SK-N-SH (cell line): ENCODE results near the gene PDE10A. TPM values are rescaled to one million over a fixed set of nuclear protein-coding genes. Genes with fewer than 3 reads are reported as not detected.

ENCODE experiments used
- CTCF ChIA-PET: fragments of 300-600, 350-600 bp; formaldehyde crosslinking; extraction: SDS; loops from one replicate; lab custom pipeline; 2021; lab: Yijun Ruan, JAX
- POLR2A ChIA-PET: fragments of 350-600 bp; sonication (Branson Sonifier 250); formaldehyde crosslinking; extraction: SDS; loops from one replicate; lab custom pipeline; 2020; ENCODE audit warnings: antibody characterized with exemption, inconsistent platforms; lab: Yijun Ruan, JAX
- DNase-seq: peaks from one replicate; pipeline ENCODE4 v3.0.0; 2012
- H2AFZ ChIP-seq: fragments of 200-600 bp; sonication (generic); 2 replicates; pipeline ENCODE4 v1.8.1; 2016; ENCODE audit warnings: antibody characterized with exemption, mild to moderate bottlenecking, low read depth
- H3F3A ChIP-seq: fragments of 200-600 bp; sonication (generic); replicated peaks from 2 replicates; pipeline ENCODE3; 2016; ENCODE audit warnings: antibody characterized with exemption, mild to moderate bottlenecking; ENCODE audit not compliant: insufficient read depth
- H3K27ac ChIP-seq, 2 experiments: fragments of 200-500 bp in 1 of 2; fragments of 200-600 bp in 1 of 2; sonication (Bioruptor generic) in 1 of 2; sonication (generic), shearing (Covaris generic) in 1 of 2; 2 replicates each; pipeline versions ENCODE4 v1.5.1 to v1.6.1; 2014 to 2016; ENCODE audit warnings: low read depth in 2 of 2, inconsistent platforms in 1 of 2, low read length in 1 of 2, mild to moderate bottlenecking in 1 of 2, mixed read lengths in 1 of 2
- H3K27me3 ChIP-seq: fragments of 200-600 bp; sonication (generic), shearing (Covaris generic); 2 replicates; pipeline ENCODE4 v1.6.1; 2016; ENCODE audit warnings: mixed run types; ENCODE audit not compliant: insufficient read depth
- H3K36me3 ChIP-seq, 2 experiments: fragments of 200-500 bp in 1 of 2; fragments of 200-600 bp in 1 of 2; sonication (Bioruptor generic) in 1 of 2; sonication (generic) in 1 of 2; replicated peaks in 1 of 2; 2 replicates each; pipeline versions ENCODE3 to v1.5.1; 2014 to 2016; ENCODE audit warnings: low read length in 1 of 2, mild to moderate bottlenecking in 1 of 2; ENCODE audit not compliant: insufficient read depth in 2 of 2, control insufficient read depth in 1 of 2
- H3K4me1 ChIP-seq, 2 experiments: fragments of 200-500 bp in 1 of 2; fragments of 200-600 bp in 1 of 2; sonication (Bioruptor generic) in 1 of 2; sonication (generic), shearing (Covaris generic) in 1 of 2; 2 replicates each; pipeline versions ENCODE4 v1.5.1 to v1.6.1; 2014 to 2016; ENCODE audit warnings: low read depth in 1 of 2, low read length in 1 of 2, mixed run types in 1 of 2; ENCODE audit not compliant: insufficient read depth in 2 of 2, control insufficient read depth in 1 of 2
- H3K4me2 ChIP-seq: fragments of 200-600 bp; sonication (generic), shearing (Covaris generic); 2 replicates; pipeline ENCODE4 v1.6.1; 2017; ENCODE audit warnings: mixed run types
- H3K4me3 ChIP-seq, 2 experiments: fragments of 200-500 bp in 1 of 2; fragments of 200-600 bp in 1 of 2; sonication (Bioruptor generic) in 1 of 2; sonication (generic), shearing (Covaris generic) in 1 of 2; 2 replicates each; pipeline versions ENCODE4 v1.5.1 to v1.8.1; 2014 to 2016; ENCODE audit warnings: low read depth in 2 of 2, inconsistent platforms in 1 of 2, low read length in 1 of 2, mild to moderate bottlenecking in 1 of 2, mixed read lengths in 1 of 2, moderate library complexity in 1 of 2
- H3K79me2 ChIP-seq: fragments of 200-600 bp; sonication (generic); 2 replicates; pipeline ENCODE4 v1.8.1; 2017; ENCODE audit warnings: mild to moderate bottlenecking; ENCODE audit not compliant: insufficient read depth
- H3K9ac ChIP-seq: fragments of 200-600 bp; sonication (generic); 2 replicates; pipeline ENCODE4 v1.6.1; 2017; ENCODE audit warnings: mixed run types
- H3K9me2 ChIP-seq: fragments of 200-600 bp; sonication (generic); 2 replicates; pipeline ENCODE4 v1.6.1; 2017; ENCODE audit warnings: mixed run types
- H3K9me3 ChIP-seq: fragments of 200-600 bp; sonication (generic); 2 replicates; pipeline ENCODE4 v1.6.1; 2017; ENCODE audit warnings: mixed run types, mild to moderate bottlenecking, moderate library complexity
- H4K20me1 ChIP-seq: fragments of 200-600 bp; sonication (generic); 2 replicates; pipeline ENCODE4 v1.6.1; 2017; ENCODE audit warnings: mild to moderate bottlenecking, mixed run types; ENCODE audit not compliant: insufficient read depth
- ELF1 ChIP-seq: IDR thresholded peaks from 2 replicates; pipeline ENCODE4 v1.4.0; 2012
- EZH2phosphoT487 ChIP-seq: fragments of 200-600 bp; sonication (generic); IDR thresholded peaks from 2 replicates; pipeline ENCODE4 v1.6.1; 2017; ENCODE audit warnings: low read depth, mixed run types, mild to moderate bottlenecking, antibody characterized with exemption, moderate library complexity, borderline replicate concordance
- FOSL2 ChIP-seq: IDR thresholded peaks from 2 replicates; pipeline ENCODE4 v1.4.0; 2012; ENCODE audit warnings: low read depth, mild to moderate bottlenecking, moderate library complexity, borderline replicate concordance
- FOXJ3 ChIP-seq: sonication (generic); formaldehyde crosslinking; IDR thresholded peaks from 2 replicates; pipeline ENCODE4 v1.5.1; 2020; ENCODE audit warnings: mild to moderate bottlenecking, missing genetic modification reagents
- FOXM1 ChIP-seq: IDR thresholded peaks from 2 replicates; pipeline ENCODE4 v1.4.0; 2012; ENCODE audit warnings: low read depth, mild to moderate bottlenecking
- GABPA ChIP-seq: IDR thresholded peaks from 2 replicates; pipeline ENCODE4 v1.4.0; 2012; ENCODE audit warnings: low read depth, mild to moderate bottlenecking
- GATA2 ChIP-seq: sonication (generic); formaldehyde crosslinking; IDR thresholded peaks from 2 replicates; pipeline ENCODE4 v1.5.0; 2020; ENCODE audit warnings: mild to moderate bottlenecking, missing genetic modification reagents
- IRF3 ChIP-seq: fragments of 150-350 bp; IDR thresholded peaks from 2 replicates; pipeline ENCODE4 v1.6.1; 2016; ENCODE audit warnings: mild to moderate bottlenecking, low read depth, low read length
- JUND ChIP-seq: IDR thresholded peaks from 2 replicates; pipeline ENCODE4 v1.4.0; 2012
- MAX ChIP-seq: IDR thresholded peaks from 2 replicates; pipeline ENCODE4 v1.4.0; 2012; ENCODE audit warnings: low read depth
- MEF2A ChIP-seq: IDR thresholded peaks from 2 replicates; pipeline ENCODE4 v1.4.0; 2012; ENCODE audit warnings: low read depth, borderline replicate concordance
- MXI1 ChIP-seq: IDR thresholded peaks from 2 replicates; pipeline ENCODE4 v1.6.1; 2012; ENCODE audit warnings: mild to moderate bottlenecking, low read depth, low read length, improper control_type of control experiment
- NFIC ChIP-seq: IDR thresholded peaks from 2 replicates; pipeline ENCODE4 v1.4.0; 2012; ENCODE audit warnings: borderline replicate concordance
- NRF1 ChIP-seq: IDR thresholded peaks from 2 replicates; pipeline ENCODE4 v1.6.1; 2012; ENCODE audit warnings: low read depth, mild to moderate bottlenecking, low read length
- PBX3 ChIP-seq: IDR thresholded peaks from 2 replicates; pipeline ENCODE4; 2012
- POLR2AphosphoS5 ChIP-seq: IDR thresholded peaks from 2 replicates; pipeline ENCODE4 v1.6.1; 2012; ENCODE audit warnings: low read depth, low read length
- SMC3 ChIP-seq: IDR thresholded peaks from 2 replicates; pipeline ENCODE4 v1.6.1; 2012; ENCODE audit warnings: low read depth, low read length, improper control_type of control experiment
- USF1 ChIP-seq: IDR thresholded peaks from 2 replicates; pipeline ENCODE4 v1.4.0; 2012; ENCODE audit warnings: low read depth, borderline replicate concordance
- YY1 ChIP-seq: IDR thresholded peaks from 2 replicates; pipeline ENCODE4 v1.4.0; 2012; ENCODE audit warnings: low read depth, mild to moderate bottlenecking
- ZBTB33 ChIP-seq: IDR thresholded peaks from 2 replicates; pipeline ENCODE4 v1.4.0; 2012; ENCODE audit warnings: low read depth, borderline replicate concordance
- WGBS: methylation state at CpG from one replicate; pipeline ENCODE4 v1.1.6; 2017; ENCODE audit warnings: low lambda C conversion rate; 5-methylcytosine and 5-hydroxymethylcytosine counted together
- polyA plus RNA-seq, 3 experiments: library from polyadenylated mRNA; depleted of rRNA; stranded (reverse); fragments of >200 nt; gene quantifications; 2 replicates each; pipeline ENCODE4 v1.2.3, GENCODE V29; 2012

The PDE10A gene
- polyA plus RNA-seq, 1 of the 3 experiments (the other 2 are of a cell fraction), result 0.43 TPM

GRCh38 chr6:165451838-165452237 lies 211.2 kb downstream of the PDE10A start (continued):
- TF ChIP-seq IRF3 (no peak), FOXJ3 (CRISPR knock-in tag) (no peak), POLR2AphosphoS5 (no peak)

- H3K79me2 ChIP-seq, result no peaks in the 10 kb centered on the region
- no peaks in the 10 kb centered on the region for H3K9me2 ChIP-seq
- H3K27me3 ChIP-seq, result no peaks in the 10 kb centered on the region
- H3K4me2 ChIP-seq, result no peak overlapping the region
- ChIA-PET POLR2A (no interaction called here), CTCF (interaction anchor here (2.2 to 2.7 kb wide), 2 partner anchors 8 to 403 kb away, joined by 12 to 21 read pairs; no protein-coding TSS in a partner anchor)
- H3K4me3 ChIP-seq, result no peak overlapping the region
- TF ChIP-seq MAX, result no peak
- H3K9me3 ChIP-seq, result no peaks in the 10 kb centered on the region; the same call in 1 of the 2 replicates
- H3F3A ChIP-seq, result no peaks in the 10 kb centered on the region
- H3K4me1 ChIP-seq, result no peaks in the 10 kb centered on the region
- H3K36me3 ChIP-seq, result no peaks in the 10 kb centered on the region
- no peak overlapping the region for H2AFZ ChIP-seq
- H4K20me1 ChIP-seq, result no peaks in the 10 kb centered on the region
- no peak overlapping the region for H3K27ac ChIP-seq
- no peak for DNase-seq
- 89% methylated on average over 4 of the region's 4 CpGs for WGBS
- no peak overlapping the region for H3K9ac ChIP-seq
Observed at GRCh38 chr6:165448210-165448609, 214.8 kb downstream of the PDE10A start.

- 73% methylated on average over 10 of the region's 10 CpGs for WGBS
- CTCF ChIA-PET, result interaction anchor here (2.7 kb wide), 1 partner anchor 404 kb away, joined by 12 read pairs; no protein-coding TSS in a partner anchor
- TF ChIP-seq GABPA, result no peak
- TF ChIP-seq ELF1, result no peak
- TF ChIP-seq ZBTB33, result no peak
- TF ChIP-seq PBX3, result no peak
- TF ChIP-seq YY1, result no peak
- TF ChIP-seq IRF3, result no peak
- no peak for TF ChIP-seq FOSL2
- no peak for TF ChIP-seq FOXM1
- TF ChIP-seq EZH2phosphoT487, result no peak
- no peak for TF ChIP-seq JUND
- TF ChIP-seq USF1, result no peak
- TF ChIP-seq NFIC, result no peak
- TF ChIP-seq MEF2A, result no peak
- TF ChIP-seq POLR2AphosphoS5, result no peak
- TF ChIP-seq MXI1, result no peak
- no peak for TF ChIP-seq GATA2
- TF ChIP-seq SMC3, result no peak
- no peak for TF ChIP-seq MAX
- TF ChIP-seq NRF1, result no peak
Observed at GRCh38 chr6:165447141-165447540, 215.9 kb downstream of the PDE10A start.

More at GRCh38 chr6:165447141-165447540, 215.9 kb downstream of the PDE10A start:
- no peaks in the 10 kb centered on the region for H4K20me1 ChIP-seq
- H3K4me2 ChIP-seq, result no peak overlapping the region
- no peak overlapping the region for H3K27ac ChIP-seq
- H3K9me2 ChIP-seq, result no peaks in the 10 kb centered on the region
- POLR2A ChIA-PET, result no interaction called here
- H3K4me3 ChIP-seq, result no peak overlapping the region
- no peaks in the 10 kb centered on the region for H3K36me3 ChIP-seq
- H3K4me1 ChIP-seq, result no peaks in the 10 kb centered on the region
- no peak overlapping the region for H3K9ac ChIP-seq
- no peaks in the 10 kb centered on the region; the same call in 1 of the 2 replicates for H3K9me3 ChIP-seq
- no peaks in the 10 kb centered on the region for H3F3A ChIP-seq
- no peaks in the 10 kb centered on the region for H3K79me2 ChIP-seq
- no peaks in the 10 kb centered on the region for H3K27me3 ChIP-seq
- DNase-seq, result no peak
- no peak overlapping the region for H2AFZ ChIP-seq
